ENCODE data around the gene SCN9A. TPM values are rescaled to one million over a fixed set of nuclear protein-coding genes. Genes with fewer than 3 reads are reported as not detected.

SCN9A gene
- total and polyA plus RNA-seq, 9 of the 15 experiments (the other 6 are each of a cell fraction or from before 2014, with no cell fraction given), result 1.4 to 22.8 (median 7.1) TPM

DNA sequence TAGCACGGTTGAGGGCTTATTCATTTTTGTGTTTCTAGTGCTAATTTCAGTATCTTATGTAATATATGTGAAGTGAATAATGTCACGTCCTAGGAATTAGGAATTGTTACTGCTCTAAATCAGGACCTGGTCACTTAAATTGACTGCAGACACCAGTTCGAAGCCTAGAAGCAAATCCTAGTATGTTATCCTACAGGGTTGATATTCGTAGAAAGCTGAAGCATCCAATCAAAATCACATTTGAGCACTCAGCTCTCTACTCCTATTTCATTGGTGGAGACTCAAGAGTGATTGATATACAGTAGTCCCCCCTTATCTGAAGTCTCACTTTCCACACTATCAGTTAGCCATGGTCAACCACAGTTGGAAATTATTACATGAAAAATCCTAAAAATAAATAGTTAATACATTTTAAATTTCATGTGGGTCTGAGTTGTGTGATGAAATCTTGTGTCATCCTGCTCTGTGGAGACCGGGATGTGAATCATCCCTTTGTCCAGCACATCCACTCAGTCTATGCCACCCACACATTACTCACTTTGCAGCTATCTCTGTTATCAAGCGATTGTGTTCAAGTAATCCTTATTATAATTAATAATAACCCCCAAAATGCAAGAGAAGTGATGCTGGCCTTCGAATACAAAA, 35.2 kb upstream of the SCN9A start:
- in situ Hi-C loops (cut with MboI) (loop anchor here (10.0 to 25.0 kb wide), 2 partner anchors 226 to 474 kb away; no protein-coding TSS in a partner anchor), intact Hi-C loops (cut with micrococcal nuclease) (loop anchor here (2.0 kb wide), 1 partner anchor 34 kb away; no protein-coding TSS in a partner anchor)
- Histone ChIP-seq H3K9me1 (ENCODE audit: control insufficient read depth, insufficient read depth, low read length) (no peaks in the 10 kb centered on the region), H4K20me1 (replicated peaks; ENCODE audit: control insufficient read depth, insufficient read depth, low read length) (no peaks in the 10 kb centered on the region), H3K79me2 (ENCODE audit: control insufficient read depth, insufficient read depth, low read length) (no peaks in the 10 kb centered on the region), H3K27me3 (ENCODE audit: control insufficient read depth in 2 of 2, insufficient read depth in 2 of 2, low read length in 2 of 2) (no peaks in the 10 kb centered on the region), H3K36me3 (ENCODE audit: control insufficient read depth, insufficient read depth, low read length) (no peaks in the 10 kb centered on the region), H3K9me3 (replicated peaks; ENCODE audit: control insufficient read depth, insufficient read depth, low read depth, low read length) (no peaks in the 10 kb centered on the region), H3K27ac (ENCODE audit: extremely low read depth, low read depth, low read length) (no peak overlapping the region; the same call in 2 of the 3 replicates), H3K4me2 (ENCODE audit: insufficient read depth, low read length) (no peak overlapping the region), H2AFZ (ENCODE audit: low read depth, low read length) (no peak overlapping the region), H3K4me1 (replicated peaks in 1 of 2; ENCODE audit: control insufficient read depth in 2 of 2, insufficient read depth in 2 of 2, low read length in 2 of 2) (peaks cover 0 to 8% of the 10 kb centered on the region in 2 experiments; a peak in 3 of 5 replicates), H3K4me3 (no peak overlapping the region), H3K9ac (ENCODE audit: insufficient read depth in 1 of 2, low read depth in 2 of 2, low read length in 2 of 2) (no peak overlapping the region)
- no TSS peak for BruUV-seq (replicated peaks)
- ATAC-seq (peak; percentile 85), DNase-seq (ENCODE audit: extremely low read depth in 1 of 4, low spot score in 3 of 4) (peak in 1 of 4 experiments; percentile 56), FAIRE-seq (no peak)
- CTCF ChIA-PET (ENCODE audit: low intra/inter-chr PET ratio), result no interaction called here
- WGBS (ENCODE audit: insufficient coverage, low coverage, missing lambda C conversion rate), result 32% methylated on average over 7 of the region's 7 CpGs
- POLR2A ChIA-PET, result interaction anchor here (0.6 kb wide), 1 partner anchor 34 kb away, joined by 3 read pairs; no protein-coding TSS in a partner anchor
- TF ChIP-seq SMARCE1 (IDR thresholded peaks at IDR 0.05), result peak; percentile 85
- TF ChIP-seq, protein P1, sequence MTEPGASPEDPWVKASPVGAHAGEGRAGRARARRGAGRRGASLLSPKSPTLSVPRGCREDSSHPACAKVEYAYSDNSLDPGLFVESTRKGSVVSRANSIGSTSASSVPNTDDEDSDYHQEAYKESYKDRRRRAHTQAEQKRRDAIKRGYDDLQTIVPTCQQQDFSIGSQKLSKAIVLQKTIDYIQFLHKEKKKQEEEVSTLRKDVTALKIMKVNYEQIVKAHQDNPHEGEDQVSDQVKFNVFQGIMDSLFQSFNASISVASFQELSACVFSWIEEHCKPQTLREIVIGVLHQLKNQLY (CRISPR knock-in tag; conservative IDR thresholded peaks at IDR 0.05), result no peak
- peak; percentile 82 for TF ChIP-seq ARID1B (IDR thresholded peaks at IDR 0.05)
- TF ChIP-seq CHD4 (IDR thresholded peaks at IDR 0.05; ENCODE audit: insufficient read depth, insufficient replicate concordance, low read depth, low read length, poor library complexity, severe bottlenecking), result no peak
- TF ChIP-seq, protein P2, sequence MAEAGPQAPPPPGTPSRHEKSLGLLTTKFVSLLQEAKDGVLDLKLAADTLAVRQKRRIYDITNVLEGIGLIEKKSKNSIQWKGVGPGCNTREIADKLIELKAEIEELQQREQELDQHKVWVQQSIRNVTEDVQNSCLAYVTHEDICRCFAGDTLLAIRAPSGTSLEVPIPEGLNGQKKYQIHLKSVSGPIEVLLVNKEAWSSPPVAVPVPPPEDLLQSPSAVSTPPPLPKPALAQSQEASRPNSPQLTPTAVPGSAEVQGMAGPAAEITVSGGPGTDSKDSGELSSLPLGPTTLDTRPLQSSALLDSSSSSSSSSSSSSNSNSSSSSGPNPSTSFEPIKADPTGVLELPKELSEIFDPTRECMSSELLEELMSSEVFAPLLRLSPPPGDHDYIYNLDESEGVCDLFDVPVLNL (CRISPR knock-in tag; IDR thresholded peaks at IDR 0.05; ENCODE audit: low read depth), result no peak
- TF ChIP-seq, protein P3, sequence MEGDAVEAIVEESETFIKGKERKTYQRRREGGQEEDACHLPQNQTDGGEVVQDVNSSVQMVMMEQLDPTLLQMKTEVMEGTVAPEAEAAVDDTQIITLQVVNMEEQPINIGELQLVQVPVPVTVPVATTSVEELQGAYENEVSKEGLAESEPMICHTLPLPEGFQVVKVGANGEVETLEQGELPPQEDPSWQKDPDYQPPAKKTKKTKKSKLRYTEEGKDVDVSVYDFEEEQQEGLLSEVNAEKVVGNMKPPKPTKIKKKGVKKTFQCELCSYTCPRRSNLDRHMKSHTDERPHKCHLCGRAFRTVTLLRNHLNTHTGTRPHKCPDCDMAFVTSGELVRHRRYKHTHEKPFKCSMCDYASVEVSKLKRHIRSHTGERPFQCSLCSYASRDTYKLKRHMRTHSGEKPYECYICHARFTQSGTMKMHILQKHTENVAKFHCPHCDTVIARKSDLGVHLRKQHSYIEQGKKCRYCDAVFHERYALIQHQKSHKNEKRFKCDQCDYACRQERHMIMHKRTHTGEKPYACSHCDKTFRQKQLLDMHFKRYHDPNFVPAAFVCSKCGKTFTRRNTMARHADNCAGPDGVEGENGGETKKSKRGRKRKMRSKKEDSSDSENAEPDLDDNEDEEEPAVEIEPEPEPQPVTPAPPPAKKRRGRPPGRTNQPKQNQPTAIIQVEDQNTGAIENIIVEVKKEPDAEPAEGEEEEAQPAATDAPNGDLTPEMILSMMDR (IDR thresholded peaks at IDR 0.05 in 2 of 3, conservative IDR thresholded peaks at IDR 0.05 in 1 of 3; ENCODE audit: insufficient read depth in 2 of 3, low read depth in 1 of 3, low read length in 3 of 3), result no peak
- TF ChIP-seq, protein P4, sequence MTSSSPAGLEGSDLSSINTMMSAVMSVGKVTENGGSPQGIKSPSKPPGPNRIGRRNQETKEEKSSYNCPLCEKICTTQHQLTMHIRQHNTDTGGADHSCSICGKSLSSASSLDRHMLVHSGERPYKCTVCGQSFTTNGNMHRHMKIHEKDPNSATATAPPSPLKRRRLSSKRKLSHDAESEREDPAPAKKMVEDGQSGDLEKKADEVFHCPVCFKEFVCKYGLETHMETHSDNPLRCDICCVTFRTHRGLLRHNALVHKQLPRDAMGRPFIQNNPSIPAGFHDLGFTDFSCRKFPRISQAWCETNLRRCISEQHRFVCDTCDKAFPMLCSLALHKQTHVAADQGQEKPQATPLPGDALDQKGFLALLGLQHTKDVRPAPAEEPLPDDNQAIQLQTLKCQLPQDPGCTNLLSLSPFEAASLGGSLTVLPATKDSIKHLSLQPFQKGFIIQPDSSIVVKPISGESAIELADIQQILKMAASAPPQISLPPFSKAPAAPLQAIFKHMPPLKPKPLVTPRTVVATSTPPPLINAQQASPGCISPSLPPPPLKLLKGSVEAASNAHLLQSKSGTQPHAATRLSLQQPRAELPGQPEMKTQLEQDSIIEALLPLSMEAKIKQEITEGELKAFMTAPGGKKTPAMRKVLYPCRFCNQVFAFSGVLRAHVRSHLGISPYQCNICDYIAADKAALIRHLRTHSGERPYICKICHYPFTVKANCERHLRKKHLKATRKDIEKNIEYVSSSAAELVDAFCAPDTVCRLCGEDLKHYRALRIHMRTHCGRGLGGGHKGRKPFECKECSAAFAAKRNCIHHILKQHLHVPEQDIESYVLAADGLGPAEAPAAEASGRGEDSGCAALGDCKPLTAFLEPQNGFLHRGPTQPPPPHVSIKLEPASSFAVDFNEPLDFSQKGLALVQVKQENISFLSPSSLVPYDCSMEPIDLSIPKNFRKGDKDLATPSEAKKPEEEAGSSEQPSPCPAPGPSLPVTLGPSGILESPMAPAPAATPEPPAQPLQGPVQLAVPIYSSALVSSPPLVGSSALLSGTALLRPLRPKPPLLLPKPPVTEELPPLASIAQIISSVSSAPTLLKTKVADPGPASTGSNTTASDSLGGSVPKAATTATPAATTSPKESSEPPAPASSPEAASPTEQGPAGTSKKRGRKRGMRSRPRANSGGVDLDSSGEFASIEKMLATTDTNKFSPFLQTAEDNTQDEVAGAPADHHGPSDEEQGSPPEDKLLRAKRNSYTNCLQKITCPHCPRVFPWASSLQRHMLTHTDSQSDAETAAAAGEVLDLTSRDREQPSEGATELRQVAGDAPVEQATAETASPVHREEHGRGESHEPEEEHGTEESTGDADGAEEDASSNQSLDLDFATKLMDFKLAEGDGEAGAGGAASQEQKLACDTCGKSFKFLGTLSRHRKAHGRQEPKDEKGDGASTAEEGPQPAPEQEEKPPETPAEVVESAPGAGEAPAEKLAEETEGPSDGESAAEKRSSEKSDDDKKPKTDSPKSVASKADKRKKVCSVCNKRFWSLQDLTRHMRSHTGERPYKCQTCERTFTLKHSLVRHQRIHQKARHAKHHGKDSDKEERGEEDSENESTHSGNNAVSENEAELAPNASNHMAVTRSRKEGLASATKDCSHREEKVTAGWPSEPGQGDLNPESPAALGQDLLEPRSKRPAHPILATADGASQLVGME (CRISPR knock-in tag; IDR thresholded peaks at IDR 0.05), result no peak
- TF ChIP-seq CBX2 (IDR thresholded peaks at IDR 0.05; ENCODE audit: insufficient read depth, low read length, poor library complexity, severe bottlenecking), result no peak
- peak; percentile 75; the same call in 1 of the 2 replicates for TF ChIP-seq ZNF197 (CRISPR knock-in tag; IDR thresholded peaks at IDR 0.05; ENCODE audit: low read depth)
- peak; percentile 97 for TF ChIP-seq ZNF175 (CRISPR knock-in tag; IDR thresholded peaks at IDR 0.05; ENCODE audit: low read depth)
